H9 (cell line): ENCODE results near the gene C11orf91. TPM values are rescaled to one million over a fixed set of nuclear protein-coding genes. Genes with fewer than 3 reads are reported as not detected.

ENCODE experiments used
- DNase-seq: peaks from one replicate; pipeline ENCODE4 v3.0.0-alpha.2; 2017
- H2AFZ ChIP-seq: one replicate; pipeline ENCODE4 v1.6.1; 2013; ENCODE audit warnings: mild to moderate bottlenecking, low read length, control low read depth, moderate library complexity
- H2AK5ac ChIP-seq: 2 replicates; pipeline ENCODE4 v1.6.1; 2013; ENCODE audit warnings: low read length, control low read depth, mixed read lengths; ENCODE audit not compliant: insufficient read length
- H2BK120ac ChIP-seq: one replicate; pipeline ENCODE4 v1.6.1; 2013; ENCODE audit warnings: low read depth, mild to moderate bottlenecking, low read length, control low read depth, inconsistent platforms; ENCODE audit not compliant: poor library complexity, severe bottlenecking
- H2BK12ac ChIP-seq: 2 replicates; pipeline ENCODE4 v1.6.1; 2013; ENCODE audit warnings: low read length, control low read depth, mixed read lengths, low read depth; ENCODE audit not compliant: insufficient read length
- H2BK15ac ChIP-seq: 2 replicates; pipeline ENCODE4 v1.6.1; 2013; ENCODE audit warnings: low read depth, low read length, control low read depth
- H2BK20ac ChIP-seq: one replicate; pipeline ENCODE4 v1.6.1; 2013; ENCODE audit warnings: low read depth, mild to moderate bottlenecking, low read length, control low read depth, inconsistent platforms; ENCODE audit not compliant: poor library complexity, severe bottlenecking
- H2BK5ac ChIP-seq: 2 replicates; pipeline ENCODE4 v1.6.1; 2013; ENCODE audit warnings: low read length, control low read depth, mixed read lengths; ENCODE audit not compliant: insufficient read length
- H3K14ac ChIP-seq: 2 replicates; pipeline ENCODE4 v1.6.1; 2013; ENCODE audit warnings: low read length, control low read depth; ENCODE audit not compliant: insufficient read depth
- H3K18ac ChIP-seq: 2 replicates; pipeline ENCODE4 v1.6.1; 2013; ENCODE audit warnings: low read depth, mild to moderate bottlenecking, mixed read lengths, low read length, control low read depth; ENCODE audit not compliant: insufficient read length
- H3K23ac ChIP-seq: 2 replicates; pipeline ENCODE4 v1.6.1; 2013; ENCODE audit warnings: low read length, control low read depth, mixed read lengths, low read depth; ENCODE audit not compliant: insufficient read length
- H3K23me2 ChIP-seq: 2 replicates; pipeline ENCODE4 v1.6.1; 2013; ENCODE audit warnings: low read depth, mild to moderate bottlenecking, mixed read lengths, low read length, control low read depth; ENCODE audit not compliant: insufficient read length, poor library complexity, severe bottlenecking
- H3K27ac ChIP-seq: 2 replicates; pipeline ENCODE4 v1.5.1; 2013; ENCODE audit warnings: low read length, control low read depth, mixed read lengths, low read depth; ENCODE audit not compliant: insufficient read length
- H3K27me3 ChIP-seq: 2 replicates; pipeline ENCODE4 v1.6.1; 2013; ENCODE audit warnings: low read length, control low read depth, inconsistent platforms; ENCODE audit not compliant: insufficient read depth
- H3K4ac ChIP-seq: 2 replicates; pipeline ENCODE4 v1.6.1; 2013; ENCODE audit warnings: low read depth, mild to moderate bottlenecking, control low read depth, inconsistent platforms, low read length, moderate library complexity
- H3K4me1 ChIP-seq: 2 replicates; pipeline ENCODE4 v1.6.1; 2013; ENCODE audit warnings: low read length, control low read depth, inconsistent platforms; ENCODE audit not compliant: insufficient read depth
- H3K4me2 ChIP-seq: 2 replicates; pipeline ENCODE4 v1.6.1; 2013; ENCODE audit warnings: low read length, control low read depth, mixed read lengths; ENCODE audit not compliant: insufficient read length, insufficient read depth
- H3K56ac ChIP-seq: 2 replicates; pipeline ENCODE4 v1.6.1; 2013; ENCODE audit warnings: low read depth, mild to moderate bottlenecking, mixed read lengths, low read length, control low read depth; ENCODE audit not compliant: insufficient read length
- H3K79me1 ChIP-seq: 2 replicates; pipeline ENCODE4 v1.6.1; 2013; ENCODE audit warnings: low read depth, mild to moderate bottlenecking, moderate library complexity, low read length, control low read depth, inconsistent platforms; ENCODE audit not compliant: insufficient read depth, poor library complexity, severe bottlenecking
- H3K79me2 ChIP-seq: 2 replicates; pipeline ENCODE4 v1.6.1; 2013; ENCODE audit warnings: low read length, control low read depth, inconsistent platforms; ENCODE audit not compliant: insufficient read depth
- H3K9ac ChIP-seq: 2 replicates; pipeline ENCODE4 v1.6.1; 2013; ENCODE audit warnings: low read length, control low read depth, mixed read lengths; ENCODE audit not compliant: insufficient read length; ENCODE audit errors: extremely low read depth
- H3K9me3 ChIP-seq: one replicate; pipeline ENCODE4 v1.6.1; 2013; ENCODE audit warnings: low read depth, low read length, inconsistent platforms; ENCODE audit not compliant: control insufficient read depth
- H3T11ph ChIP-seq: one replicate; pipeline ENCODE4 v1.6.1; 2013; ENCODE audit warnings: mild to moderate bottlenecking, low read length, control low read depth, inconsistent platforms
- H4K20me1 ChIP-seq: one replicate; pipeline ENCODE4 v1.6.1; 2013; ENCODE audit not compliant: control insufficient read depth, insufficient read length, insufficient read depth
- H4K5ac ChIP-seq: 2 replicates; pipeline ENCODE4 v1.6.1; 2013; ENCODE audit warnings: low read depth, mild to moderate bottlenecking, mixed read lengths, low read length, control low read depth; ENCODE audit not compliant: insufficient read length
- H4K8ac ChIP-seq: replicated peaks from 2 replicates; pipeline ENCODE4 v1.6.1; 2013; ENCODE audit warnings: low read length, control low read depth, mixed read lengths, low read depth; ENCODE audit not compliant: insufficient read length
- H4K91ac ChIP-seq: 2 replicates; pipeline ENCODE4 v1.6.1; 2013; ENCODE audit warnings: low read depth, mild to moderate bottlenecking, moderate library complexity, mixed read lengths, low read length, control low read depth; ENCODE audit not compliant: insufficient read length
- H3K27ac Mint-ChIP-seq, 3 experiments: 2 replicates in 2 of 3; 3 replicates in 1 of 3; pipeline ENCODE4 v1.8.0; 2020 to 2021; ENCODE audit warnings: mixed read lengths in 3 of 3, mild to moderate bottlenecking in 1 of 3, moderate library complexity in 1 of 3
- H3K27me3 Mint-ChIP-seq: 2 replicates; pipeline ENCODE4 v1.8.0; 2021; ENCODE audit warnings: low read depth, mild to moderate bottlenecking, moderate library complexity, mixed read lengths
- H3K36me3 Mint-ChIP-seq, 3 experiments: 2 replicates in 2 of 3; 3 replicates in 1 of 3; pipeline ENCODE4 v1.8.0; 2020 to 2021; ENCODE audit warnings: low read depth in 3 of 3, mixed read lengths in 3 of 3; ENCODE audit not compliant: insufficient read depth in 1 of 3
- H3K4me1 Mint-ChIP-seq, 2 experiments: 2 replicates each; pipeline ENCODE4 v1.8.0; 2020; ENCODE audit warnings: mixed read lengths in 2 of 2
- H3K4me3 Mint-ChIP-seq, 2 experiments: 2 replicates in 1 of 2; 3 replicates in 1 of 2; pipeline ENCODE4 v1.8.0; 2020 to 2021; ENCODE audit warnings: mild to moderate bottlenecking in 2 of 2, mixed read lengths in 2 of 2, moderate library complexity in 1 of 2
- H3K9me3 Mint-ChIP-seq, 2 experiments: 2 replicates in 1 of 2; 3 replicates in 1 of 2; pipeline ENCODE4 v1.8.0; 2020; ENCODE audit warnings: mild to moderate bottlenecking in 2 of 2, mixed read lengths in 2 of 2, moderate library complexity in 1 of 2
- CTCF ChIP-seq: fragments of 200-600 bp; sonication (generic); conservative IDR thresholded peaks from 3 replicates; pipeline ENCODE4 v1.8.0; 2021; ENCODE audit warnings: antibody characterized with exemption, mild to moderate bottlenecking
- WGBS: extraction: QIAGEN DNeasy Blood & Tissue Kit; methylation state at CpG from one replicate; pipeline ENCODE4 v1.1.7; 2013; ENCODE audit warnings: missing lambda C conversion rate, low lambda C conversion rate, mixed read lengths; ENCODE audit not compliant: insufficient read length; ENCODE audit errors: extremely low coverage; 5-methylcytosine and 5-hydroxymethylcytosine counted together
- total RNA-seq: library from RNA; stranded (reverse); gene quantifications from 2 replicates; pipeline ENCODE4 v1.2.1, GENCODE V29; 2021

Gene C11orf91
- total RNA-seq, 1 experiment from 2014 or later: not detected

- Histone ChIP-seq H4K8ac (no peak overlapping the region), H3K4me2 (no peak overlapping the region), H2BK5ac (no peak overlapping the region), H4K20me1 (no peaks in the 10 kb centered on the region), H3K56ac (no peak overlapping the region), H4K5ac (no peak overlapping the region), H2BK120ac (no peak overlapping the region), H3K9ac (no peak overlapping the region), H2BK20ac (no peak overlapping the region), H3K79me2 (no peaks in the 10 kb centered on the region), H3K27me3 (no peaks in the 10 kb centered on the region), H3K27ac (no peak overlapping the region), H3K23ac (no peak overlapping the region), H3K23me2 (no peaks in the 10 kb centered on the region), H3K18ac (no peak overlapping the region), H2BK12ac (no peak overlapping the region), H3K79me1 (no peaks in the 10 kb centered on the region), H2BK15ac (no peak overlapping the region), H2AFZ (no peak overlapping the region), H3T11ph (no peak overlapping the region), H2AK5ac (no peak overlapping the region), H3K9me3 (no peaks in the 10 kb centered on the region), H3K14ac (no peak overlapping the region), H4K91ac (no peak overlapping the region), H3K4ac (no peak overlapping the region), H3K4me1 (no peaks in the 10 kb centered on the region; the same call in none of the 2 replicates)
- H3K9me3 Mint-ChIP-seq: 0 out of 5 replicates have a peak, but pooled peaks cover 0 to 4% of the 10 kb centered on the region in 2 experiments
- H3K4me3 Mint-ChIP-seq: no peak overlapping the region
- H3K4me1 Mint-ChIP-seq: peaks cover 19 to 21% of the 10 kb centered on the region in 2 experiments
- H3K36me3 Mint-ChIP-seq: no peaks in the 10 kb centered on the region
- no peak for DNase-seq
- TF ChIP-seq CTCF: no peak
- no peaks in the 10 kb centered on the region for H3K27me3 Mint-ChIP-seq
- no CpG with 5 or more reads among the region's 3 CpGs for WGBS
- H3K27ac Mint-ChIP-seq: no peak overlapping the region
Observed at GRCh38 chr11:33657757-33658156, 42.9 kb downstream of the C11orf91 start.
